NCI-H82 (cell line): ENCODE data around the gene CST4.
A peak's percentile ranks its signal among the peaks of the same experiment; 100 is the strongest.
"Not testable (repeated sequence)": the region's sequence is repeated elsewhere in the genome, so short reads cannot be mapped to it uniquely, and the experiment has no call there.

Experiments used
- DNase-seq: peaks from one replicate; lab custom pipeline; 2025; lab: John Stamatoyannopoulos, UW

CST4 gene

DNA sequence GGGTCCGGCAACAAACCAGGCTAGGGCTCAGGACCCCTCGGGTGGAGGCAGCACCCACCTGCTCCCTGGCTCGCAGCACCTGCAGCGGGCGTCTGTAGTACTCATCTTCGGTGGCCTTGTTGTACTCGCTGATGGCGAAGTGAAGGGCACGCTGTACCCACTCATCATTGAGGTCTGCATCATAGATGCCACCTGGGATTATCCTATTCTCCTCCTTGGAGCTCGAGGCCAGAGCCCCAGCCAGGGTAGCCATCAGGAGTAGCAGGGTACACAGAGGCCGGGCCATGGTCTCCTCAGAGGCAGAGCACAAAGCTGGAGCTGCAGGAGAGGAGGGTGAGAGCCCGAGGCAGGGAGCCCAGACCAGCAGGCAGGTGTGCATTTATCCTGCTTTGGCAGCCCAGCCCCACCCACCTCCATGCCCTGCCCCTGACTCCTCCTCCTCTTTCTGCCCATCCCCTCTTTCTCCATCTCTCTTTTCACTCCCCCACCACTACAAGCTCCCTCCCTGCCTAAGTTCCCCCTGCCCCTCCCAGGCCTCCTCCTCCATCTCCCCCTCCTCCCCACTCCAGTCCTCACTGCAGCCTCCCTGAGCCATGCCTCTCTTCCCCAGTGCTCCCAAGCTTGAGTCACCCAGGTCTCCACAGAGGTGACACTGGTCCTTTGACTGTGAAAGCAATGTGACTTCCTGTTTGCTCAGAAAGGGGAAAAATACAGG is at the start of gene CST4:
Gene CST4, minus strand, starts transcription at position 355 of the 715 bp plus-strand sequence. Its CDS starts 69 bp downstream, at position 286.
- peak; percentile 3 for DNase-seq

DNA sequence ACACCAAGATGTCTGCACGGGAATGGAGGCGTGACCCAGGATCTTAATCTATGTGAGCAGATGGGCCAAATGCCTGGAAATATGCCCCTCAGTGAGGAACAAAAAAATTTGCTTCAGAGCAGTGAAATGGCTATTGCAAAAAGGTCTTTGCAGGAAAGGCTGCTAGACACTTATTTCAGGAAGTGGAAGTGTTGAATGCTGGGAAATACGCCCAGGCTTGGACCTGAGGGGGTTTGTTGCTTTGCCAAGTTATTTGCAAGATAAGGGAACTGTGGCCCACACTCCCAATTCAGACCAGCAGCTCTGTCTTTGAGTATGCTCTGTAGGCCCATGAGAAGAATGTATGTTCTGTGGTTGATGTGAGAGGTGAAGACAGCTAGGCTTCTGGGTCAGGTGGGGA is 46.6 kb upstream of the CST4 start:
- DNase-seq, result not testable (repeated sequence)

DNA sequence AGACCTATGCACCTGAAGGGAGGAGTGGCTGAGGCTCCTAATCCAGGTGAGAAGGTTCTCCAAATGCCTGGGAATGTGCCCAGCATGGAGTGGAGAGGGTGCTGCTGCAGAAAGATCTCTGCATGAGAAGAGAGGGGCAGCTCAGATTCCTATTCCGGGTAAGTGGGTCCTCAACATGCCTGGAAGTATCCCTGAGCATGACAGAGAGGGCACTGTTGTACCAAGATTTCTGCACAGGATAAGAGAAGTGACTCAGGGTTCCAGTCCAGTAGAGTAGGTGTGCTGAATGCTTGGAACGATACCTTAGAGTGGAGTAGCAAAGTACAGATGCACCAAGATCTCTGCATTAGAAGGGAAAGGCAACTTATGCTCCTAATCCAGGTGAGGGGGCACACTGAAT is 46.1 kb upstream of the CST4 start:
- DNase-seq, result not testable (repeated sequence)

- DNase-seq, result not testable (repeated sequence)
These were observed 45.6 kb upstream of the CST4 start for GRCh38 chr20:23734440-23734839.

DNA sequence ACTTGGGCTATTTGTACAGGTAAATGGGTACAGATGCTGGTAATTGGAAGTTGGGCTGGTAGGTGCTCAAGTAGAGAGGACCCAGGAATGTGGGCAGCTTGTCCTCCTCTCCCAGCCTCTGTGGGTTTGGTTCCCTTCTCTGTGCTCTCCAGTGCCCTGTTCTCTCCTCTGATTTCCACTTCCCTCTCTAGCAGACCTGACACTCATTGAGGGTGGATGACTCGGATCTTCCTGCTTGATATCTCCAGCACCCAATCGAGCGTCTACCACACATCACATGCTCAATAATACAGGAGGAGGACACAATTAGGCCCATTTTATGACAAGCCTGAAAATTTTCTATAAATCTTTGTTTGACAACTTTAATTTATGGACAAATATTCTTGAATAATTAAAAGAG is 38.2 kb upstream of the CST4 start:
- no peak for DNase-seq

DNA sequence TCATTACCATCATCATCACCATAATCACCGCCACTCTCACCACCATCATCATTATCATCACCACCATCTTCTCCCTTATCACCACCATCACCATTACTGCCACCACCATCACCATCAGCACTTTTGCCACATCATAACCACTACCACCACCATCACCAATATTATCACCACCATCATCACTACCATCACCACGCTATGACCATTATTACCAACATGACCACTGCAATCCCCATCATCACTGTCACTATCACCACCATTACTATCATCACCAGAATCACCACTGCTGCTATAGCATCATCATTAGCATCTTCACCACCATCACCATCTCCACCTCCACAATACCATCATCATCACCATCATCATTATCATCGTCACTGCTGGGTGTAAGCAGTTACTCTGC is 36.3 kb upstream of the CST4 start:
- no peak for DNase-seq

DNA sequence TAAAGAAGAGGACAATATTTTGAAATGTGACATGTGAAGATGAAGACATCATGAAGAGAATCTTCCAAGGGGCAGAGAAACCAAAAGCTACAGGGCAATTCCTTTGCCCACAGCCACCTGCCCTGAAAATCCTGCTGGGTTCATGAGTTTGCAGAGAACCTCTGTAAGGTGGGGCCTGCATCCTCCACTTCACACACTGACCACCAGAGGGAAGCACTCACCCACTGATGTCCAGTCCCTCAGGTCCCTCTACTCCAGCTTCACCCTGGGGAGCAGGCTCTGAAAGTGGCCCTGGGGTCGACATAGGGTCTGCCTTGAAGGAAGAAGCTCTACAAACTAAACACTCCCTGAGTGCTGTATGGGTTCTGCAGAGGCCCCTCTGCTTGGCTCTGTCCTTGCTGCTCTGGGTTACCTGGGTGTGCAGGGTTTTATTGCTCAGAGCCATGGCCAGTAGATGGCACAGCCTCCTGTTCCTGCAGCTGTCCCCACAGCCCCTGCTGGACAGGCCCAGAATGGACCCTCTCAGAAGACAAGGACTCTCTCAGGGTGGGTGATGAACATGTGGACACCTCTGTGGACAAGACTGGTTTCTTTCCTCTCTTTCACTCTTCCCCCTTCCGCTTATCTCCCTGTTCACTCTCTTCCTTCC is 34.9 kb upstream of the CST4 start:
- peak; percentile 65 for DNase-seq

DNA sequence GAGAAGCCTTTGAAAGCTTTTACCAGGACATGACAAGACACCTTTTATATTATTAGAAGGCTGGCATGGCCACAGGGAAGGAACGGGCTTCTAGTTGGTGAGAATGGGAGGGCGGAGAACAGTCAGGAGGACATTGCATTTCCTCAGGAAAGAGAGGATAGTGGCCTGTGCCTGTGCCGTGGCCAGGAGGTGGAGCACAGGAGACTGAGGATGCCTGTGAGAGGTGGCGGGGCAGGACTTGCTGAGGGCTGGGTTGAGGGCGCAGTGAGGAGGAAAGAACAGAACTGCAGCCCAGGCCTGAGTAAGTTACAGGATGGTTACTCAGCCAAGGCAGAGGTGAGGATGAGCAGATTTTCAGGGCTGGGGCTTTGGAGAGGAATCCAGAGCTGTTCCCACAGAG is 34.0 kb upstream of the CST4 start:
- not testable (repeated sequence) for DNase-seq

DNA sequence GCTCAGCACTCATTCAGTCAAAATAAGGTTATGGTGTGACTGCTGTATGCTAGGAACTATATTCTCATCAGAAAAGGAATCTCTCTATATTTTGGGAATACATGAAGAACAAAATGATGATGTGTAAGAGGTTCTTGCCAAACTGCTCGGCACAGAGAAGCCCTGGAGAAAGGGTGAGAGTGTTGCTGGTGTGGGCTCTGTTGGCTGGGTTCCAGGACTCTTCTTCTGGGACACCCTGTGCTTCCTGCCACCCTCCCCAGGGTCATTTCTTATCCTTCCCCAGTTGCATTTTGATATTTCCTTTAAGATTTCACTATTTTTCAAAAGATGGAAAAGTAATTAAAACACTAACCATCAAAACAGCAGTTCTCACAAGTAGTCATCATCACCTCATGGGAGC is 33.1 kb upstream of the CST4 start:
- no peak for DNase-seq

- peak; percentile 1 for DNase-seq
These were observed 30.5 kb upstream of the CST4 start for GRCh38 chr20:23719351-23719750.

DNA sequence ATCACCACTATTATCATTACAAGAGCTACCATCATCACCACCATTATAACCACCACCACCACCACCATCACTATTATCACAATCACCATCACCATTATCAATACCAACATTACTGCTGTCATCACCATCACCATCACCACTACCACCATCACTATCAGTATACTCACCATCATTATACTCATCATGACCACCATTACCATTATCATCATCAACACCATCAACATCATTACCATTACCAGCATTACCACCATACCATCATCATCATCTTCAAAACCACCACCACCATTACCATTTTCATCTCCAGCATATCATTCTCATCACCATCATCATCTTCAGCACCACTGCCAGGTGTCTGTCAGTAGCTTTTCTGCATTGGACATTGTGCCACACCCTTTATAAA is 22.9 kb upstream of the CST4 start:
- not testable (repeated sequence) for DNase-seq

GRCh38 chr20:23710771-23711170 is 21.9 kb upstream of the CST4 start:
- DNase-seq, result no peak

DNA sequence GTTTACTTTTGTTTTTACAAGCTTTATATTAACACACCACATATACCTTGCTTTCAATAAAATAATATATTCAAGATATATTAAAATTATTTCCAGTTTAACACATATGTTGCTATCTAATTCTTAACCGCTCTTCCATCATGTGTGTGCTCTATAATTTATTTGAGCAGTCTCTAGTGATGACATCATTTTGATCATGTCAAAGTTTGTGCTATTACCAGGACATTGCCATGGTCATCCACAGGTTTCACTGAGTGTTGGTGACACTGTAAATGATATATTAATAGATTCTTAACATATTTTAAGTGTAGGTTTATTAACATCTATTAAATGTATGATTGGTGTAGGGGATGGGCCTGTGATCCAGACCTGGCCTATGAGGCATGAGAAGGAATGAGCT is 17.1 kb upstream of the CST4 start:
- no peak for DNase-seq

DNA sequence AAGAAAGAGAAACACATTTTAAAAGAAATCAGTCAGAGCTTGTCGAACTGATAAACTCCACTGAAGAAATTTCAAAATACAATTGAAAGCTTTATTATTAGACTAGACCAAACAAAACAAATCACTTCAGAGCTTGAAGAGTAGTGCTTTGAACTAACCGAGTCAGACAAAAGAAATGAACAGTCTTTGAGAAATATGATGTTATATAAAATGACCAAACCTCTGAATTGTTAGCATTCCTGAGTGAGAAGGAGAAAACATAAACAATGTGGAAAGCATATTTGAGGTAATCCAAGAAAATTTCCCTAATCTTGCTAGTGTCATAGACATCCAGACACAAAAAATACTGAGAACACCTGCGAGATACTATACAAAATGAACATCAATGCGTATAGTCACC is 13.2 kb upstream of the CST4 start:
- DNase-seq, result no peak

- no peak for DNase-seq
These were observed 12.1 kb upstream of the CST4 start for GRCh38 chr20:23700931-23701330.

GRCh38 chr20:23697947-23698346 is 9.1 kb upstream of the CST4 start:
- no peak for DNase-seq

DNA sequence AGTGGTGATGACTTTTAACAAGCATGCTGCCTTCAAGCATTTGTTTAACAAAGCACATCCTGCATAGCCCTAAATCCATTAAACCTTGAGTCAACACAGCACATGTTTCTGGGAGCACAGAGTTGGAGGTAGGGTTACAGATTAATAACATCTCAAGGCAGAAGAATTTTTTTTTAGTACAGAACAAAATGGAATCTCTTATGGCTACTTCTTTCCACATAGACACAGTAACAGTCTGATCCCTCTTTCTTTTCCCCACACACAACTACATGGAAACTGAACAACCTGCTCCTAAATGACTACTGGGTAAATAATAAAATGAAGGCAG is 6.2 kb upstream of the CST4 start:
- peak; percentile 67 for DNase-seq

DNA sequence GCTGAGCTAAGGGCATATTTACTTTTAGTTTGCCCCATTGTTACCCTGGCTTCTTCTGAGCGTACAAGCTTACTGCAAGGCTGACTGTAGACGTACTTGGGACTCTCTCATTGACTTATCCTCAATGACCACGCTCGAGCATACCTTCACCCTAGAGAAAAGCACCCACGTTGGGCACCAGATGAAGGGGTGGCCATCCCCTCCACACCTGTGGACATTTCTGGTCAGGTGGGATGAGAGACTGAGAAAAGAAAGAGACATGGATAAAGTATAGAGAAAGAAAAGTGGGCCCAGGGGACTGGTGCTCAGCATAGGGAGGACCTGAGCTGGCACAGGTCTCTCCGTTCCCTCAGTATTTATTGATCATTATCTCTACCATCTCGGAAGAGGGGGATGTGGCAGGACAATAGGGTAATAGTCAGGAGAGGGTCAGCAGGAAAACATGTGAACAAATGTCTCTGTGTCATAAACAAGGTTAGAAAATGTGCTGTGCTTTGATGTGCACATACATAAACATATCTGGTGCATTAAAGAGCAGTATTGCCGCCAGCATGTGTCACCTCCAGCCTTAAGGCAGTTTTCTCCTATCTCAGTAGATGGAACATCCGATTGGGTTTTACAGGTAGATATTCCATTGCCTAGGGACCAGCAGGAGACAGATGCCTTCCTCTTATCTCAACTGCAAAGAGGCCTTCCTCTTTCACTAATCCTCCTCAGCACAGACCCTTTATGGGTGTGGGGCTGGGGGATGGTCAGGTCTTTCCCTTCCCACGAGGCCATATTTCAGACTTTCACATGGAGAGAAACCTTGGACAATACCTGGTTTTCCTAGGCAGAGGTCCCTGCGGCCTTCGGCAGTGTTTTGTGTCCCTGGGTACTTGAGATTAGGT is 5.6 kb upstream of the CST4 start:
- peak; percentile 67 for DNase-seq

DNA sequence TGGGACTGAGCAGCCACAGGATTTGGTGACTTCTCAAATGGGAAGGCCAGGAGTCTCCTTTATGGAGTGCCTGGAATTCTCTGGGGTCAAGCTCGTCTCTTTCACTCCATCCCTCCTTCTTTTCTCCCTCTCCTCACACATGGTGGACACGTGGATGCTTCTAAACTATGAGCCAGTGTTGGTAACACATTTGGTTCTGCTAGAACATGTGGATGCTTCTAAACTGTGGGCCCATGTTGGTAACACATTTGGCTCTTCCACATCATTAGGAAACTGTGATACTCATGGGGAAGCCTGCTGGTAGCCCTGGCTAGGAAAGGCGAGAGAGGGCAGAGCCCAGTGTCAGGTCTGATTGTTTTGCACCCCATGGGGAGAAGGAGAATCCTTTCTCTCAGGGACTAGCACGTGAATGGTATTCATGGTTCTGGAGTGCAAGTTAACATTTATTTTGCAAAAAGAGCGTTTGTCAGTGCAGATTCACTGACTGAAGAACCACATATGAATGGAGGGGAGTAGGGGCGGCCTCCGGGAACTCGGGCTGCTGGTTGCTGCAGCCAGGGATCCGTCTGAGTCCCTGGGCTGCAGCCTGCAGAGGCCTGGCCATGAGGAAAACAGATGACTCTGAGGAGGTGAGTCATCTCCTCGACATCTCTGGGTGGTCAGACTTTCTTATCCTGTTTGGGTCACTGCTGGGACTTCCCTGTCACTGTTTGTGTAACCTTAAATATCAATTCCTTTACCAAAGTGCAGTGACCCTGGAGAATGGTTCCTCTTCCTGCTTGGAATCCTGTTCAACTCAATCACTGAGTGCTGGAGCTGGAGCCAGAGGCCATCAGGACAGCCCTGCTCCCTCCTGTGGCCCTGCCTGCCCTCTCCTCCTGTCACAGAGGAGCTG is 4.1 kb upstream of the CST4 start:
- DNase-seq, result not testable (repeated sequence)

- no peak for DNase-seq
These were observed 2.8 kb upstream of the CST4 start for GRCh38 chr20:23691675-23692074.

DNA sequence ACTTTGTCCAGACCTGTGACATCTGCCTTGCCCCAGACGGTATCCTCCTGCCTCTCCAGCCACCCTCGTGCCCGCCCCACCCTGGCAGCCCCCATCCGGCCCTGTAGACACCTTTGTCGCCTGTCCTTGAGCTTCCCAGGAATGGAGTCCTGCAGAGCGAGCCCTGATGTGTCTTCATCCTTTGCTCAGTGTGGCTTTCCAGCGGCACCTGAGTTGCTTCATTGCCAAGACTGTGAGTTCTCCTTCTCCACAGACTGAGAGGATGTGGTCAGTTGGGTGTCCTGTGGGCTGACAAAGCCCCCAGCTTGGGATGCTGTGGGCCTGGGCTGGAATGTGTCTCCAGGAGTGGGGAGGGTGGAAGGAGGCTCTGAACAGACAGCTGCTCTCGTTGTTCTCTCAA is 1.7 kb upstream of the CST4 start:
- DNase-seq, result no peak

GRCh38 chr20:23689399-23689690 is 507 bp upstream of the CST4 start:
- no peak for DNase-seq
